Hematopoietic multipotent progenitor cell treated with erythropoietin and hydrocortisone succinate and interleukin-3 and kit ligand, for 4 days (in vitro differentiated cells): ENCODE data around the gene ATXN10.
"Not testable (repeated sequence)": the region's sequence is repeated elsewhere in the genome, so short reads cannot be mapped to it uniquely, and the experiment has no call there.

Source experiments
- DNase-seq: peaks from one replicate; pipeline ENCODE4 v3.0.0-alpha.2; 2015

ATXN10 gene

GRCh38 chr22:45671783-45672563, at the start of gene ATXN10:
Gene ATXN10 (plus strand): TSS chr22:45671834. CDS start chr22:45672064, 230 bp downstream.
- DNase-seq: peak; percentile 88

GRCh38 chr22:45621836-45622600, 49.6 kb upstream of the ATXN10 start:
- no peak for DNase-seq

GRCh38 chr22:45623464-45624145, 48.0 kb upstream of the ATXN10 start:
- DNase-seq: not testable (repeated sequence)

GRCh38 chr22:45626198-45626651, 45.4 kb upstream of the ATXN10 start:
- no peak for DNase-seq

- DNase-seq: no peak
Measured at GRCh38 chr22:45627489-45628233, 44.0 kb upstream of the ATXN10 start.

- DNase-seq: no peak
Measured at GRCh38 chr22:45628515-45628914, 43.1 kb upstream of the ATXN10 start.

GRCh38 chr22:45629469-45630089, 42.1 kb upstream of the ATXN10 start:
- no peak for DNase-seq

- no peak for DNase-seq
Measured at GRCh38 chr22:45630436-45630835, 41.2 kb upstream of the ATXN10 start.

- no peak for DNase-seq
Measured at GRCh38 chr22:45631140-45631840, 40.3 kb upstream of the ATXN10 start.

- no peak for DNase-seq
Measured at GRCh38 chr22:45631841-45632238, 39.8 kb upstream of the ATXN10 start.

GRCh38 chr22:45632791-45633515, 38.7 kb upstream of the ATXN10 start:
- DNase-seq: no peak

- DNase-seq: peak; percentile 53
Measured at GRCh38 chr22:45636683-45637082, 35.0 kb upstream of the ATXN10 start.

- no peak for DNase-seq
Measured at GRCh38 chr22:45638197-45638596, 33.4 kb upstream of the ATXN10 start.

- DNase-seq: peak; percentile 73
Measured at GRCh38 chr22:45638834-45639746, 32.5 kb upstream of the ATXN10 start.

GRCh38 chr22:45639747-45640102, 31.9 kb upstream of the ATXN10 start:
- no peak for DNase-seq

- DNase-seq: no peak
Measured at GRCh38 chr22:45640291-45640940, 31.2 kb upstream of the ATXN10 start.

- no peak for DNase-seq
Measured at GRCh38 chr22:45640941-45641621, 30.6 kb upstream of the ATXN10 start.

- DNase-seq: peak; percentile 86
Measured at GRCh38 chr22:45642986-45643385, 28.6 kb upstream of the ATXN10 start.

GRCh38 chr22:45644714-45645113, 26.9 kb upstream of the ATXN10 start:
- DNase-seq: no peak
